Endothelial cell of umbilical vein (primary cell): ENCODE data around the gene POP7. TPM values are rescaled to one million over a fixed set of nuclear protein-coding genes. Genes with fewer than 3 reads are reported as not detected.

Experiments
- BruUV-seq: library from RNA; stranded (reverse); fragments of 400-500 nt; replicated peaks from 2 replicates; lab custom pipeline; 2021; lab: Mats Ljungman, UMichigan
- CTCF ChIA-PET: fragments of 300-600, 350-600 bp; sonication (Branson Sonifier 250); formaldehyde crosslinking; loops from one replicate; lab custom pipeline; 2021; ENCODE audit warnings: antibody characterized with exemption, inconsistent platforms; lab: Charles Lee
- POLR2A ChIA-PET: fragments of 300-600, 350-600 bp; sonication (Branson Sonifier 250); formaldehyde crosslinking; loops from one replicate; lab custom pipeline; 2021; ENCODE audit warnings: antibody characterized with exemption, inconsistent platforms; lab: Charles Lee
- DNase-seq: peaks from one replicate; pipeline ENCODE4 v3.0.0-alpha.2; 2011; ENCODE audit warnings: low read depth, low spot score
- FAIRE-seq: peaks from 2 replicates; lab custom pipeline; 2011; peaks lifted over from hg19 to GRCh38; lab: Jason Lieb, UNC
- H2AFZ ChIP-seq: 2 replicates; pipeline ENCODE4 v1.6.0; 2012; ENCODE audit warnings: low read depth, low read length, control low read depth, inconsistent platforms
- H3K27ac ChIP-seq: 2 replicates; pipeline ENCODE4 v1.5.1; 2011; ENCODE audit warnings: low read depth, mild to moderate bottlenecking, control low read depth, low read length, moderate library complexity; ENCODE audit not compliant: insufficient read depth
- H3K27me3 ChIP-seq, 2 experiments: 2 replicates each; pipeline versions ENCODE4 v1.6.0 to v1.6.1; 2011; ENCODE audit warnings: low read length in 2 of 2, mixed read lengths in 1 of 2; ENCODE audit not compliant: control insufficient read depth in 2 of 2, insufficient read depth in 2 of 2
- H3K36me3 ChIP-seq, 2 experiments: 2 replicates in 1 of 2; 3 replicates in 1 of 2; pipeline ENCODE4 v1.5.1; 2011; ENCODE audit warnings: low read length in 2 of 2, mild to moderate bottlenecking in 1 of 2, moderate library complexity in 1 of 2; ENCODE audit not compliant: control insufficient read depth in 2 of 2, insufficient read depth in 2 of 2; ENCODE audit errors: extremely low read depth in 1 of 2
- H3K4me1 ChIP-seq: 3 replicates; pipeline ENCODE4 v1.5.1; 2011; ENCODE audit warnings: mild to moderate bottlenecking, low read length; ENCODE audit not compliant: control insufficient read depth, insufficient read depth; ENCODE audit errors: extremely low read depth
- H3K4me2 ChIP-seq: 2 replicates; pipeline ENCODE4 v1.6.1; 2011; ENCODE audit warnings: low read length, control low read depth, mixed read lengths; ENCODE audit not compliant: insufficient read depth
- H3K4me3 ChIP-seq, 3 experiments: fragments of 200-600 bp in 1 of 3; sonication (generic), shearing (Covaris generic) in 1 of 3; replicated peaks in 1 of 3; 2 replicates each; pipeline ENCODE4 v1.5.1; 2011 to 2016; ENCODE audit warnings: control low read depth in 3 of 3, low read length in 3 of 3, mild to moderate bottlenecking in 2 of 3, inconsistent platforms in 1 of 3, low read depth in 1 of 3, moderate library complexity in 1 of 3; ENCODE audit not compliant: insufficient read depth in 1 of 3
- H3K79me2 ChIP-seq: 2 replicates; pipeline ENCODE4 v1.6.0; 2012; ENCODE audit warnings: low read length, inconsistent platforms; ENCODE audit not compliant: control insufficient read depth, insufficient read depth
- H3K9ac ChIP-seq: replicated peaks from 2 replicates; pipeline ENCODE3; 2011; ENCODE audit warnings: low read length, control low read depth; ENCODE audit not compliant: insufficient read depth; ENCODE audit errors: extremely low read depth
- H3K9me1 ChIP-seq: replicated peaks from 3 replicates; pipeline ENCODE4 v1.6.0; 2011; ENCODE audit warnings: mild to moderate bottlenecking, low read length; ENCODE audit not compliant: control insufficient read depth, insufficient read depth; ENCODE audit errors: extremely low read depth
- H3K9me3 ChIP-seq: replicated peaks from 2 replicates; pipeline ENCODE4 v1.5.1; 2012; ENCODE audit warnings: low read length, inconsistent platforms; ENCODE audit not compliant: control insufficient read depth, insufficient read depth
- H4K20me1 ChIP-seq: replicated peaks from 2 replicates; pipeline ENCODE3; 2011; ENCODE audit warnings: mild to moderate bottlenecking, low read length; ENCODE audit not compliant: control insufficient read depth, insufficient read depth; ENCODE audit errors: extremely low read depth
- EZH2 ChIP-seq: IDR thresholded peaks from 2 replicates; pipeline ENCODE4 v1.6.1; 2012; ENCODE audit warnings: borderline replicate concordance, low read depth, mild to moderate bottlenecking, moderate library complexity, low read length, inconsistent platforms; ENCODE audit not compliant: severe bottlenecking
- FOS ChIP-seq: IDR thresholded peaks from 2 replicates; pipeline ENCODE4 v1.6.1; 2011; ENCODE audit warnings: mild to moderate bottlenecking, low read length, moderate library complexity, borderline replicate concordance; ENCODE audit not compliant: insufficient read depth
- GATA2 ChIP-seq: IDR thresholded peaks from 2 replicates; pipeline ENCODE4 v1.7.0; 2011; ENCODE audit warnings: low read depth, mild to moderate bottlenecking, moderate library complexity, mixed read lengths, low read length; ENCODE audit not compliant: insufficient read length, insufficient read depth
- JUN ChIP-seq: IDR thresholded peaks from 2 replicates; pipeline ENCODE4 v1.6.1; 2011; ENCODE audit warnings: borderline replicate concordance, low read depth; ENCODE audit not compliant: insufficient read length, insufficient read depth
- MYC ChIP-seq: IDR thresholded peaks from one replicate; pipeline ENCODE4 v1.6.1; 2011; ENCODE audit warnings: mild to moderate bottlenecking, low read depth, low read length
- POLR2A ChIP-seq: IDR thresholded peaks from 2 replicates; pipeline ENCODE4 v1.6.1; 2012; ENCODE audit warnings: low read depth, mild to moderate bottlenecking, control low read depth, low read length
- POLR2AphosphoS5 ChIP-seq: IDR thresholded peaks from 2 replicates; pipeline ENCODE4 v1.6.1; 2012; ENCODE audit warnings: low read depth, mild to moderate bottlenecking, control low read depth, low read length, moderate library complexity; ENCODE audit not compliant: insufficient read depth
- dilution Hi-C: fragments of 300-500 bp; cut with MboI; formaldehyde crosslinking; loops from one replicate; pipeline ENCODE4 v1.15.0; 2019; ENCODE audit warnings: low sequenced_read_pairs; ENCODE audit not compliant: extremely low pct_ligation_motif_present
- intact Hi-C: fragments of 100-400 bp; cut with micrococcal nuclease; formaldehyde crosslinking; loops from one replicate; pipeline ENCODE4 v1.10.0; 2022
- polyA plus RNA-seq, 4 experiments: library from polyadenylated mRNA; depleted of rRNA in 3 of 4; stranded (reverse) in 3 of 4; unstranded in 1 of 4; fragments of >200 nt; gene quantifications; 2 replicates each; pipeline versions ENCODE4 v1.2.1 to v1.2.3, GENCODE V29; 2011 to 2012; ENCODE audit warnings: missing spikeins in 1 of 4
- total RNA-seq: library from RNA; stranded (reverse); gene quantifications from 2 replicates; pipeline ENCODE4 v1.2.3, GENCODE V29; 2021
- TF ChIP-seq, protein P1 (sequence below), 2 donors: IDR thresholded peaks; 1 replicate in 1 of 2; 2 replicates in 1 of 2; pipeline ENCODE4 v1.5.1; 2011; ENCODE audit warnings: low read length in 2 of 2, mild to moderate bottlenecking in 2 of 2, moderate library complexity in 2 of 2, control low read depth in 1 of 2, inconsistent platforms in 1 of 2, low read depth in 1 of 2; ENCODE audit not compliant: insufficient read depth in 1 of 2; ENCODE audit errors: extremely low read depth in 1 of 2
- TF ChIP-seq, protein P2 (sequence below): IDR thresholded peaks from 2 replicates; pipeline ENCODE4 v1.6.1; 2011; ENCODE audit not compliant: insufficient read depth, insufficient read length

Gene POP7
- total and polyA plus RNA-seq, 2 donors (not counting 3 experiments of a cell fraction or from before 2014, with no cell fraction given) = 47.4 to 48.8 TPM

DNA sequence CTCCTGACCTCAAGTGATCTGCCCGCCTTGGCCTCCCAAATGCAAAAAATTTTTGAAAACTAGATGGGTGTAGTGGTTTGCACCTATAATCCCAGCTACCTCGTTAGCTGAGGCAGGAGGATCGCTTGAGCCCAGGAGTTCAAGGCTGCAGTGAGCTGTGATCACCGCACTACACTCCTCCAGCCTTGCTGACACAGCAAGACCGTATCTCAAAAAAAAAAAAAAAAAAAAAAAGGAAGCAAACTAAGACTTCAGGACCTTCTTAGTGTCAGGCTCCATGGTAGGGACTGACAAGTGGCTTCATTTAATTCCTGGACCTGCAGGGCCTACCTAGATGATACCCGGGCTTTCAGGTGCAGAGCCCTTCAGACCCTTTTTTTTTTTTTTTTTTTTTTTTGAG, 2.5 kb downstream of the POP7 start:
- Histone ChIP-seq H3K79me2 (peaks cover 15% of the 10 kb centered on the region), H3K9me1 (no peaks in the 10 kb centered on the region), H3K9ac (no peak overlapping the region), H3K27me3 (peaks cover 0 to 1% of the 10 kb centered on the region in 2 experiments), H2AFZ (no peak overlapping the region), H3K9me3 (no peaks in the 10 kb centered on the region), H3K4me3 (no peak overlapping the region), H3K36me3 (peaks cover 0 to 4% of the 10 kb centered on the region in 2 experiments), H3K27ac (no peak overlapping the region), H3K4me2 (no peak overlapping the region), H3K4me1 (peaks cover 12% of the 10 kb centered on the region), H4K20me1 (no peaks in the 10 kb centered on the region)
- DNase-seq = no peak
- ChIA-PET CTCF (interaction anchor here (2.0 kb wide), 1 partner anchor 144 kb away, joined by 5 read pairs; the partner anchor contains the start of gene SLC12A9), POLR2A (no interaction called here)
- intact Hi-C loops = no loop called here
- dilution Hi-C loops = loop anchor here (25.0 kb wide), 1 partner anchor 129 kb away; the partner anchor contains the start of gene EPHB4
- TF ChIP-seq POLR2AphosphoS5 = no peak
- no peak for TF ChIP-seq MYC
- TF ChIP-seq, protein P1, sequence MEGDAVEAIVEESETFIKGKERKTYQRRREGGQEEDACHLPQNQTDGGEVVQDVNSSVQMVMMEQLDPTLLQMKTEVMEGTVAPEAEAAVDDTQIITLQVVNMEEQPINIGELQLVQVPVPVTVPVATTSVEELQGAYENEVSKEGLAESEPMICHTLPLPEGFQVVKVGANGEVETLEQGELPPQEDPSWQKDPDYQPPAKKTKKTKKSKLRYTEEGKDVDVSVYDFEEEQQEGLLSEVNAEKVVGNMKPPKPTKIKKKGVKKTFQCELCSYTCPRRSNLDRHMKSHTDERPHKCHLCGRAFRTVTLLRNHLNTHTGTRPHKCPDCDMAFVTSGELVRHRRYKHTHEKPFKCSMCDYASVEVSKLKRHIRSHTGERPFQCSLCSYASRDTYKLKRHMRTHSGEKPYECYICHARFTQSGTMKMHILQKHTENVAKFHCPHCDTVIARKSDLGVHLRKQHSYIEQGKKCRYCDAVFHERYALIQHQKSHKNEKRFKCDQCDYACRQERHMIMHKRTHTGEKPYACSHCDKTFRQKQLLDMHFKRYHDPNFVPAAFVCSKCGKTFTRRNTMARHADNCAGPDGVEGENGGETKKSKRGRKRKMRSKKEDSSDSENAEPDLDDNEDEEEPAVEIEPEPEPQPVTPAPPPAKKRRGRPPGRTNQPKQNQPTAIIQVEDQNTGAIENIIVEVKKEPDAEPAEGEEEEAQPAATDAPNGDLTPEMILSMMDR (IDR thresholded peaks at IDR 0.05; ENCODE audit: extremely low read depth in 1 of 2, insufficient read depth in 1 of 2, low read depth in 1 of 2, low read length in 2 of 2) = no peak
- no peak for TF ChIP-seq JUN
- TF ChIP-seq, protein P2, sequence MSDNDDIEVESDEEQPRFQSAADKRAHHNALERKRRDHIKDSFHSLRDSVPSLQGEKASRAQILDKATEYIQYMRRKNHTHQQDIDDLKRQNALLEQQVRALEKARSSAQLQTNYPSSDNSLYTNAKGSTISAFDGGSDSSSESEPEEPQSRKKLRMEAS = no peak
- TF ChIP-seq POLR2A = no peak
- TF ChIP-seq FOS = no peak
- no peak for TF ChIP-seq GATA2
- no peak for TF ChIP-seq EZH2
- no TSS peak for BruUV-seq
- peak; percentile 50 for FAIRE-seq
